Spleen (tissue), 7 donors: Measurements from ENCODE around the gene MFN2.

ENCODE experiments used
- CTCF ChIP-seq, 11 experiments: fragments of 200-600 bp in 7 of 11; fragments of 450-650 bp in 4 of 11; sonication (generic) in 4 of 11; IDR thresholded peaks in 8 of 11; conservative IDR thresholded peaks in 3 of 11; 1 replicate in 7 of 11; 2 replicates in 4 of 11; pipeline versions ENCODE4 v1.4.0 to v1.8.0; 2016 to 2021; ENCODE audit warnings: antibody characterized with exemption in 11 of 11, inconsistent platforms in 4 of 11, mild to moderate bottlenecking in 1 of 11
- POLR2A ChIP-seq, 3 donors: fragments of 450-650 bp; IDR thresholded peaks; one replicate each; pipeline ENCODE4 v1.5.1; 2017; ENCODE audit warnings: antibody characterized with exemption in 3 of 3, mild to moderate bottlenecking in 1 of 3
- POLR2AphosphoS5 ChIP-seq, 3 donors: sonication (generic); formaldehyde crosslinking; IDR thresholded peaks; one replicate each; pipeline ENCODE4 v1.5.1; 2017; ENCODE audit warnings: antibody characterized with exemption in 3 of 3
- donor health status: DM: no; HTN: no; CAD: no; lungs with moderate emphysema.
- donor health status: DM: no; HTN: no; CAD: no.
- donor health status: DM: no; HTN: no; CAD: no.

GRCh38 chr1:12001996-12002493 lies 21.8 kb downstream of the MFN2 start:
- TF ChIP-seq POLR2A (IDR thresholded peaks at IDR 0.05) (no peak), CTCF (IDR thresholded peaks at IDR 0.05 in 8 of 11, conservative IDR thresholded peaks at IDR 0.05 in 3 of 11) (no peak), POLR2AphosphoS5 (IDR thresholded peaks at IDR 0.05) (peak in 1 of 3 donors; percentile 17)
